ENCODE measurements around the gene TNS2.

The TNS2 gene

DNA sequence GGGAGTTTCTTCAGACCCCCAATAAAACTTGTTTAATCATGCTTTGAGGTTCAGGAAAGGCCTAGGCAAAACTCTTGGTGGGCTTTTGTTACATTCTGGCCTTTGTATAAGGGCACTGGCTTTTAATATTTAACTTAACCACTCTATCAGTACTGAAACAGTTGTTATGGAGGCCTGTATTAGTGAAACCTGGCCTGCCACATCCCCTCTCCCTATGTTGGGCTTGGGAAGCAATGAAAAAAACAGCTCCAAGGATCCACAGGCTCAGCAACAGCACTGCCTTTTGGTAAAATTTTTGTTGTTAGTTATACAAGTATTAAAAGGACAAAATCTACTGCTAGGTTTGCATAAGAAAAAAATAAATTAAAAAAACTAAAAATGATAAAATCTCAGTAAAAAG, 64.1 kb downstream of the TNS2 start:
- DNase-seq, result no peak

Data from NCI-H748 treated with DMSO at 0.1 percent for 48 hours (cell line).